ENCODE measurements around the gene REXO4.

REXO4 gene

GRCh38 chr9:133405508-133406438, 12.0 kb downstream of the REXO4 start:
- peak; percentile 35 for DNase-seq (ENCODE audit: low read depth)
- no peak overlapping the region for H3K4me3 ChIP-seq (replicated peaks; ENCODE audit: low read depth, low read length)
- TF ChIP-seq, protein P1, sequence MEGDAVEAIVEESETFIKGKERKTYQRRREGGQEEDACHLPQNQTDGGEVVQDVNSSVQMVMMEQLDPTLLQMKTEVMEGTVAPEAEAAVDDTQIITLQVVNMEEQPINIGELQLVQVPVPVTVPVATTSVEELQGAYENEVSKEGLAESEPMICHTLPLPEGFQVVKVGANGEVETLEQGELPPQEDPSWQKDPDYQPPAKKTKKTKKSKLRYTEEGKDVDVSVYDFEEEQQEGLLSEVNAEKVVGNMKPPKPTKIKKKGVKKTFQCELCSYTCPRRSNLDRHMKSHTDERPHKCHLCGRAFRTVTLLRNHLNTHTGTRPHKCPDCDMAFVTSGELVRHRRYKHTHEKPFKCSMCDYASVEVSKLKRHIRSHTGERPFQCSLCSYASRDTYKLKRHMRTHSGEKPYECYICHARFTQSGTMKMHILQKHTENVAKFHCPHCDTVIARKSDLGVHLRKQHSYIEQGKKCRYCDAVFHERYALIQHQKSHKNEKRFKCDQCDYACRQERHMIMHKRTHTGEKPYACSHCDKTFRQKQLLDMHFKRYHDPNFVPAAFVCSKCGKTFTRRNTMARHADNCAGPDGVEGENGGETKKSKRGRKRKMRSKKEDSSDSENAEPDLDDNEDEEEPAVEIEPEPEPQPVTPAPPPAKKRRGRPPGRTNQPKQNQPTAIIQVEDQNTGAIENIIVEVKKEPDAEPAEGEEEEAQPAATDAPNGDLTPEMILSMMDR (IDR thresholded peaks at IDR 0.05; ENCODE audit: low read length, missing control alignments), result no peak

- no peak for DNase-seq (ENCODE audit: low read depth)
- no peak overlapping the region for H3K4me3 ChIP-seq (replicated peaks; ENCODE audit: low read depth, low read length)
Measured at GRCh38 chr9:133404454-133405002, 13.3 kb downstream of the REXO4 start.

GRCh38 chr9:133403766-133404453, 13.9 kb downstream of the REXO4 start:
- TF ChIP-seq, protein P1 (IDR thresholded peaks at IDR 0.05; ENCODE audit: low read length, missing control alignments), result peak; percentile 58
- peak; percentile 24 for DNase-seq (ENCODE audit: low read depth)

More at GRCh38 chr9:133404454-133405002, 13.3 kb downstream of the REXO4 start:
- TF ChIP-seq, protein P1 (IDR thresholded peaks at IDR 0.05; ENCODE audit: low read length, missing control alignments), result no peak

GRCh38 chr9:133402689-133403088, 15.1 kb downstream of the REXO4 start:
- no peak overlapping the region for H3K4me3 ChIP-seq (replicated peaks; ENCODE audit: low read depth, low read length)
- TF ChIP-seq, protein P1 (IDR thresholded peaks at IDR 0.05; ENCODE audit: low read length, missing control alignments), result no peak
- no peak for DNase-seq (ENCODE audit: low read depth)

More at GRCh38 chr9:133403766-133404453, 13.9 kb downstream of the REXO4 start:
- no peak overlapping the region for H3K4me3 ChIP-seq (replicated peaks; ENCODE audit: low read depth, low read length)

- no peak overlapping the region for H3K4me3 ChIP-seq (replicated peaks; ENCODE audit: low read depth, low read length)
- TF ChIP-seq, protein P1 (IDR thresholded peaks at IDR 0.05; ENCODE audit: low read length, missing control alignments), result no peak
Measured at GRCh38 chr9:133401588-133401987, 16.2 kb downstream of the REXO4 start.

DNA sequence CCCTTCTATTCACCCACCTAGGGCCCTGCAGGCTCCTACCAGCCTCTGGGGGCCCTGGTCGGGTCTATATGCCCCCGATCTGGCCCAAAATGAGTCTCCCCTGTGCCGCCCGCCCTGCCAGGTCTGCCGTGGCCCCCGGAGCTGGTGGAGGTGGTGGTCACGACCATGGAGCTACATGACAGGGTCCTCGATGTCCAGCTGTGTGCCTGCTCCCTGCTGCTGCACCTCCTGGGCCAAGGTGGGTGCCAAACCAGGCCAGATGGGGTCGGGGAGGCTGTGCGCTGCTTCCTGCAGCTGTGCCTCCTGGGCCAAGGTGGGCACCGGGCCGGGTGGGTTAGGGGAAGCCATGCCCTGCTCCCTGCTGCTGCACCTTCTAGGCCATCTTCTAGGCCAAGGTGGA, 17.5 kb downstream of the REXO4 start:
- TF ChIP-seq, protein P1 (IDR thresholded peaks at IDR 0.05; ENCODE audit: low read length, missing control alignments), result no peak
- H3K4me3 ChIP-seq (replicated peaks; ENCODE audit: low read depth, low read length), result no peak overlapping the region
- no peak for DNase-seq (ENCODE audit: low read depth)

More at GRCh38 chr9:133401588-133401987, 16.2 kb downstream of the REXO4 start:
- no peak for DNase-seq (ENCODE audit: low read depth)

All from fibroblast of pulmonary artery (primary cell).